B cell (primary cell): ENCODE results near the gene PTPRG. TPM values are rescaled to one million over a fixed set of nuclear protein-coding genes. Genes with fewer than 3 reads are reported as not detected.

Source experiments
- ATAC-seq: fragments of 200-7000 bp; cut with Tn5 transposase; one replicate; pipeline ENCODE4 v1.10.0; 2021; ENCODE audit warnings: low read depth, mild to moderate bottlenecking, moderate number of reproducible peaks, moderate library complexity
- CTCF ChIA-PET: fragments of 350-600 bp; sonication (Branson Sonifier 250); formaldehyde crosslinking; loops from one replicate; lab custom pipeline; 2021; ENCODE audit warnings: antibody characterized with exemption, inconsistent platforms; lab: Charles Lee
- POLR2A ChIA-PET: fragments of 350-600 bp; sonication (Branson Sonifier 250); formaldehyde crosslinking; loops from one replicate; lab custom pipeline; 2021; ENCODE audit warnings: antibody characterized with exemption; lab: Charles Lee
- DNase-seq: peaks from one replicate; pipeline ENCODE4 v3.0.0; 2013
- H2AFZ ChIP-seq: 2 replicates; pipeline ENCODE4 v1.6.1; 2012; ENCODE audit warnings: mild to moderate bottlenecking, low read depth, low read length; ENCODE audit not compliant: insufficient read depth, poor library complexity, severe bottlenecking
- H3K27ac ChIP-seq, 2 donors: 1 replicate in 1 of 2; 2 replicates in 1 of 2; pipeline ENCODE4 v1.5.1; 2012 to 2013; ENCODE audit warnings: low read length in 2 of 2, mild to moderate bottlenecking in 2 of 2, moderate library complexity in 1 of 2
- H3K27me3 ChIP-seq, 4 experiments: fragments of 200-600 bp in 1 of 4; sonication (generic) in 1 of 4; replicated peaks in 1 of 4; 1 replicate in 2 of 4; 2 replicates in 2 of 4; pipeline versions ENCODE4 v1.6.1 to v1.7.0; 2013 to 2016; ENCODE audit warnings: low read length in 3 of 4, mild to moderate bottlenecking in 2 of 4, mixed read lengths in 1 of 4, moderate library complexity in 1 of 4; ENCODE audit not compliant: insufficient read depth in 4 of 4, control insufficient read depth in 3 of 4; ENCODE audit errors: control extremely low read depth in 1 of 4
- H3K36me3 ChIP-seq, 2 experiments: replicated peaks in 1 of 2; 1 replicate in 1 of 2; 2 replicates in 1 of 2; pipeline versions ENCODE4 v1.6.1 to v1.7.1; 2013; ENCODE audit warnings: low read length in 1 of 2; ENCODE audit not compliant: insufficient read depth in 2 of 2, control insufficient read depth in 1 of 2; ENCODE audit errors: control extremely low read depth in 1 of 2, extremely low read depth in 1 of 2
- H3K4me1 ChIP-seq, 2 donors: fragments of 200-600 bp in 1 of 2; sonication (generic) in 1 of 2; 1 replicate in 1 of 2; 2 replicates in 1 of 2; pipeline versions ENCODE4 v1.5.1 to v1.6.1; 2013 to 2017; ENCODE audit warnings: low read length in 2 of 2; ENCODE audit not compliant: control insufficient read depth in 2 of 2, insufficient read depth in 2 of 2
- H3K4me2 ChIP-seq: replicated peaks from 2 replicates; pipeline ENCODE3; 2012; ENCODE audit warnings: mild to moderate bottlenecking, low read depth, low read length; ENCODE audit not compliant: poor library complexity, severe bottlenecking
- H3K4me3 ChIP-seq, 5 experiments: fragments of 200-600 bp in 1 of 5; sonication (generic) in 1 of 5; 1 replicate in 3 of 5; 2 replicates in 2 of 5; pipeline versions ENCODE4 v1.5.1 to v1.7.0; 2011 to 2016; ENCODE audit warnings: low read length in 4 of 5, mild to moderate bottlenecking in 4 of 5, low read depth in 2 of 5, control low read depth in 1 of 5, moderate library complexity in 1 of 5; ENCODE audit not compliant: insufficient read depth in 1 of 5; ENCODE audit errors: control extremely low read depth in 1 of 5, extremely low read depth in 1 of 5
- H3K79me2 ChIP-seq: fragments of 200-600 bp; sonication (generic); one replicate; pipeline ENCODE4 v1.6.0; 2016; ENCODE audit warnings: low read length; ENCODE audit not compliant: control insufficient read depth, insufficient read depth
- H3K9ac ChIP-seq: fragments of 200-600 bp; sonication (generic); 2 replicates; pipeline ENCODE4 v1.6.1; 2017; ENCODE audit warnings: mild to moderate bottlenecking, low read length, moderate library complexity
- H3K9me3 ChIP-seq, 3 donors: one replicate each; pipeline versions ENCODE4 v1.6.1 to v1.7.1; 2013; ENCODE audit warnings: low read length in 2 of 3; ENCODE audit not compliant: control insufficient read depth in 2 of 3, insufficient read depth in 1 of 3; ENCODE audit errors: control extremely low read depth in 1 of 3
- H4K20me1 ChIP-seq: 2 replicates; pipeline ENCODE4 v1.6.0; 2012; ENCODE audit warnings: mild to moderate bottlenecking, low read length; ENCODE audit not compliant: insufficient read depth, control insufficient read depth, poor library complexity, severe bottlenecking
- H3K27ac Mint-ChIP-seq: one replicate; pipeline ENCODE4 v1.8.0; 2021; ENCODE audit warnings: mixed read lengths
- H3K27me3 Mint-ChIP-seq: one replicate; pipeline ENCODE4 v1.8.0; 2021; ENCODE audit warnings: mixed read lengths
- H3K4me1 Mint-ChIP-seq: one replicate; pipeline ENCODE4 v1.8.0; 2021; ENCODE audit warnings: mixed read lengths
- H3K4me3 Mint-ChIP-seq: one replicate; pipeline ENCODE4 v1.8.0; 2021; ENCODE audit warnings: mixed read lengths
- H3K9me3 Mint-ChIP-seq: one replicate; pipeline ENCODE4 v1.8.0; 2022; ENCODE audit warnings: mixed read lengths; ENCODE audit not compliant: insufficient read depth
- EZH2 ChIP-seq: IDR thresholded peaks from 2 replicates; pipeline ENCODE4 v1.6.1; 2012; ENCODE audit warnings: borderline replicate concordance, low read depth, mild to moderate bottlenecking, moderate library complexity, low read length; ENCODE audit not compliant: insufficient read depth, poor library complexity, severe bottlenecking
- WGBS: methylation state at CpG from one replicate; pipeline ENCODE4 v1.1.5; 2013; ENCODE audit warnings: missing lambda C conversion rate; ENCODE audit not compliant: insufficient coverage; 5-methylcytosine and 5-hydroxymethylcytosine counted together
- intact Hi-C: fragments of 100-400 bp; cut with micrococcal nuclease; formaldehyde crosslinking; loops from one replicate; pipeline ENCODE4 v1.10.0; 2022
- polyA plus RNA-seq: library from polyadenylated mRNA; depleted of rRNA; stranded (reverse); fragments of >200 nt; gene quantifications from 2 replicates; pipeline ENCODE4 v1.2.3, GENCODE V29; 2012
- total RNA-seq, 2 donors: library from RNA; stranded (reverse); fragments of 120-200 nt in 1 of 2; gene quantifications; 1 replicate in 1 of 2; 2 replicates in 1 of 2; pipeline versions ENCODE4 v1.2.3 to v1.2.4, GENCODE V29; 2013 to 2022
- TF ChIP-seq, protein P1 (sequence below): fragments of 200-600 bp; IDR thresholded peaks from one replicate; pipeline ENCODE4 v1.8.0; 2022; ENCODE audit warnings: antibody characterized with exemption, mild to moderate bottlenecking

The PTPRG gene
- total and polyA plus RNA-seq, 2 donors (not counting 1 experiment from before 2014, with no cell fraction given) = 0.12 to 1.3 TPM

GRCh38 chr3:61664105-61664482 is 102.7 kb downstream of the PTPRG start:
- Histone ChIP-seq H2AFZ (no peak overlapping the region), H3K9me3 (peaks cover 0 to 3% (median 0%) of the 10 kb centered on the region in 3 donors), H3K27me3 (no peaks in the 10 kb centered on the region), H3K9ac (no peak overlapping the region), H3K4me1 (no peaks in the 10 kb centered on the region), H3K27ac (no peak overlapping the region), H3K36me3 (no peaks in the 10 kb centered on the region), H4K20me1 (no peaks in the 10 kb centered on the region), H3K4me2 (no peak overlapping the region), H3K4me3 (no peak overlapping the region), H3K79me2 (no peaks in the 10 kb centered on the region)
- no peaks in the 10 kb centered on the region for H3K9me3 Mint-ChIP-seq
- H3K27ac Mint-ChIP-seq = no peak overlapping the region
- no peaks in the 10 kb centered on the region for H3K27me3 Mint-ChIP-seq
- ATAC-seq (no peak), DNase-seq (no peak)
- 76% methylated on average over 2 of the region's 2 CpGs for WGBS
- POLR2A ChIA-PET = no interaction called here
- CTCF ChIA-PET = no interaction called here
- intact Hi-C loops = no loop called here
- TF ChIP-seq, protein P1, sequence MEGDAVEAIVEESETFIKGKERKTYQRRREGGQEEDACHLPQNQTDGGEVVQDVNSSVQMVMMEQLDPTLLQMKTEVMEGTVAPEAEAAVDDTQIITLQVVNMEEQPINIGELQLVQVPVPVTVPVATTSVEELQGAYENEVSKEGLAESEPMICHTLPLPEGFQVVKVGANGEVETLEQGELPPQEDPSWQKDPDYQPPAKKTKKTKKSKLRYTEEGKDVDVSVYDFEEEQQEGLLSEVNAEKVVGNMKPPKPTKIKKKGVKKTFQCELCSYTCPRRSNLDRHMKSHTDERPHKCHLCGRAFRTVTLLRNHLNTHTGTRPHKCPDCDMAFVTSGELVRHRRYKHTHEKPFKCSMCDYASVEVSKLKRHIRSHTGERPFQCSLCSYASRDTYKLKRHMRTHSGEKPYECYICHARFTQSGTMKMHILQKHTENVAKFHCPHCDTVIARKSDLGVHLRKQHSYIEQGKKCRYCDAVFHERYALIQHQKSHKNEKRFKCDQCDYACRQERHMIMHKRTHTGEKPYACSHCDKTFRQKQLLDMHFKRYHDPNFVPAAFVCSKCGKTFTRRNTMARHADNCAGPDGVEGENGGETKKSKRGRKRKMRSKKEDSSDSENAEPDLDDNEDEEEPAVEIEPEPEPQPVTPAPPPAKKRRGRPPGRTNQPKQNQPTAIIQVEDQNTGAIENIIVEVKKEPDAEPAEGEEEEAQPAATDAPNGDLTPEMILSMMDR = no peak
- no peaks in the 10 kb centered on the region for H3K4me1 Mint-ChIP-seq
- H3K4me3 Mint-ChIP-seq = no peak overlapping the region

GRCh38 chr3:61665121-61665520 is 103.8 kb downstream of the PTPRG start:
- TF ChIP-seq, protein P1 = no peak
- TF ChIP-seq EZH2 = no peak
- Histone ChIP-seq H3K79me2 (no peaks in the 10 kb centered on the region), H3K27ac (no peak overlapping the region), H2AFZ (no peak overlapping the region), H4K20me1 (no peaks in the 10 kb centered on the region), H3K36me3 (no peaks in the 10 kb centered on the region), H3K4me1 (no peaks in the 10 kb centered on the region), H3K4me2 (no peak overlapping the region), H3K27me3 (no peaks in the 10 kb centered on the region), H3K4me3 (no peak overlapping the region), H3K9me3 (peaks cover 0 to 3% (median 0%) of the 10 kb centered on the region in 3 donors), H3K9ac (no peak overlapping the region)
- DNase-seq = no peak
- Mint-ChIP-seq H3K4me3 (no peak overlapping the region), H3K4me1 (peaks cover 3% of the 10 kb centered on the region), H3K27ac (no peak overlapping the region), H3K27me3 (no peaks in the 10 kb centered on the region), H3K9me3 (no peaks in the 10 kb centered on the region)
- ChIA-PET CTCF (no interaction called here), POLR2A (no interaction called here)
- intact Hi-C loops = no loop called here
- ATAC-seq = no peak
- no CpG with 5 or more reads among the region's 3 CpGs for WGBS
